GM12892 (cell line): ENCODE measurements around the gene NOC2L.

Source experiments
- POLR2A ChIP-seq: IDR thresholded peaks from 2 replicates; pipeline ENCODE4 v1.6.1; 2011; ENCODE audit warnings: low read depth, low read length, control low read depth
- POLR2AphosphoS5 ChIP-seq: IDR thresholded peaks from 2 replicates; pipeline ENCODE4 v1.6.1; 2011; ENCODE audit warnings: low read depth, low read length, control low read depth
- TAF1 ChIP-seq: IDR thresholded peaks from 2 replicates; pipeline ENCODE4 v1.6.1; 2011; ENCODE audit warnings: low read depth, mild to moderate bottlenecking, control low read depth, low read length, borderline replicate concordance

DNA sequence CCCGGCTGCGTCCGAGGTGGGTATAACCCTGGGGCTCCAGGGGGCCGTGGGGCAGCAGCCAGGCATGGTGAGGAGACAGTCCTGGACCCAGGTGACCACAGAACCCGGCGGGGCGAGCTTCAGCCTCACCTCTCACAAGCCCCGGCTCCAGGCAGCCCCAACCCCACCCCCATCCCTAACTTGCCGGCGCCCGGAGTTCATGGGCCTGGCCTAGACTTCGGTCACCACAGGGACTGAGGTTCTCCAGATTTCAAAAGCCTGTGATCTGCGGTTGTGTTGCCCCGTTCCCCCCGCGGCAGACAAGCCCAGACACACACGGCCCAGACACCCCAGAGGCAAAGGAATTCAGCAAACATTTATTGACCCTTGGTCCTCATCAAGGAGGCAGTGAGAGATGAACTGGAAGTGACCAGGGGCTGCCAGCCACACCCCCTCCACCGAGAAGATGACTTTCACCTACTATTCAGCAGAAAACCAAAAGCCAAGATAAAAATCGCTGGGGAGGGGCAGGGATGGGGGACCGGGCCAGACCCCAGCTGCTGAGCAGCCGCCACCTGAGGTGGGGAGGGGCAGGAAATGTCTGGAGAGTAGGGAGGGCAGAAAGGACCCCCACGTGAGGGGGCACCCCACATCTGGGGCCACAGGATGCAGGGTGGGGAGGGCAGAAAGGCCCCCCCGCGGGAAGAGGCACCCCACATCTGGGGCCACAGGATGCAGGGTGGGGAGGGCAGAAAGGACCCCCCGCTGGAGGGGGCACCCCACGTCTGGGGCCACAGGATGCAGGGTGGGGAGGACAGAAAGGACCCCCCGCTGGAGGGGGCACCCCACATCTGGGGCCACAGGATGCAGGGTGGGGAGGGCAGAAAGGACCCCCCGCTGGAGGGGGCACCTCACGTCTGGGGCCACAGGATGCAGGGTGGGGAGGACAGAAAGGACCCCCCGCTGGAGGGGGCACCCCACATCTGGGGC lies 36.9 kb upstream of the NOC2L start:
- TF ChIP-seq POLR2AphosphoS5, result no peak
- no peak for TF ChIP-seq POLR2A
- TF ChIP-seq TAF1, result no peak
